IMR-90 (cell line): ENCODE results near the gene CARD16. TPM values are rescaled to one million over a fixed set of nuclear protein-coding genes. Genes with fewer than 3 reads are reported as not detected.

Source experiments
- ATAC-seq: fragments of 200-7000 bp; cut with Tn5 transposase; 2 replicates; pipeline ENCODE4 v1.9.1; 2020; ENCODE audit warnings: low read depth, mild to moderate bottlenecking, moderate library complexity
- BruUV-seq: library from RNA; stranded (reverse); fragments of 400-500 nt; replicated peaks from 2 replicates; lab custom pipeline; 2021; lab: Mats Ljungman, UMichigan
- CTCF ChIA-PET: fragments of 300-600 bp; formaldehyde crosslinking; extraction: SDS; loops from one replicate; lab custom pipeline; 2021; ENCODE audit warnings: antibody characterized with exemption; lab: Yijun Ruan, JAX
- POLR2A ChIA-PET: fragments of 300-600 bp; sonication (Branson Sonifier 250); formaldehyde crosslinking; loops from one replicate; lab custom pipeline; 2022; ENCODE audit warnings: antibody characterized with exemption; ENCODE audit not compliant: unreplicated experiment; lab: Charles Lee
- DNase-seq: peaks from one replicate; pipeline ENCODE4 v3.0.0; 2013
- H2AFZ ChIP-seq: replicated peaks from 2 replicates; pipeline ENCODE3; 2013; ENCODE audit warnings: low read length, mild to moderate bottlenecking; ENCODE audit not compliant: poor library complexity
- H2AK5ac ChIP-seq: 2 replicates; pipeline ENCODE4 v1.6.1; 2013; ENCODE audit warnings: low read depth, low read length, inconsistent platforms
- H2AK9ac ChIP-seq: replicated peaks from 2 replicates; pipeline ENCODE3; 2013; ENCODE audit warnings: mild to moderate bottlenecking, low read depth, low read length, moderate library complexity; ENCODE audit not compliant: poor library complexity
- H2BK120ac ChIP-seq: 2 replicates; pipeline ENCODE4 v1.6.1; 2013; ENCODE audit warnings: low read depth, low read length, inconsistent platforms
- H2BK15ac ChIP-seq: 3 replicates; pipeline ENCODE4 v1.6.1; 2013; ENCODE audit warnings: low read depth, low read length, inconsistent platforms
- H2BK20ac ChIP-seq: 2 replicates; pipeline ENCODE4 v1.6.1; 2013; ENCODE audit warnings: low read depth, mild to moderate bottlenecking, inconsistent platforms, low read length, moderate library complexity
- H2BK5ac ChIP-seq: 2 replicates; pipeline ENCODE4 v1.6.1; 2013; ENCODE audit warnings: mild to moderate bottlenecking, low read depth, low read length, inconsistent platforms; ENCODE audit not compliant: poor library complexity, severe bottlenecking
- H3K14ac ChIP-seq: replicated peaks from 2 replicates; pipeline ENCODE4 v1.6.1; 2013; ENCODE audit warnings: low read depth, low read length, inconsistent platforms
- H3K18ac ChIP-seq: 2 replicates; pipeline ENCODE4 v1.6.1; 2013; ENCODE audit warnings: low read depth, low read length, control low read depth
- H3K23ac ChIP-seq: 2 replicates; pipeline ENCODE4 v1.6.1; 2013; ENCODE audit warnings: low read depth, low read length, inconsistent platforms
- H3K27ac ChIP-seq: 2 replicates; pipeline ENCODE4 v1.5.1; 2013; ENCODE audit warnings: mild to moderate bottlenecking, control low read depth, low read length; ENCODE audit not compliant: insufficient read depth
- H3K27me3 ChIP-seq: 2 replicates; pipeline ENCODE4 v1.6.1; 2013; ENCODE audit warnings: low read length; ENCODE audit not compliant: control insufficient read depth, insufficient read depth
- H3K36me3 ChIP-seq: 2 replicates; pipeline ENCODE4 v1.6.1; 2013; ENCODE audit warnings: low read length, mixed read lengths; ENCODE audit not compliant: control insufficient read depth, insufficient read depth
- H3K4ac ChIP-seq: 2 replicates; pipeline ENCODE4 v1.6.1; 2013; ENCODE audit warnings: low read depth, low read length, inconsistent platforms
- H3K4me1 ChIP-seq: 2 replicates; pipeline ENCODE4 v1.6.1; 2013; ENCODE audit warnings: low read length, mixed read lengths; ENCODE audit not compliant: control insufficient read depth, insufficient read depth
- H3K4me2 ChIP-seq: 2 replicates; pipeline ENCODE4 v1.6.1; 2013; ENCODE audit warnings: low read depth, mild to moderate bottlenecking, control low read depth, low read length, moderate library complexity
- H3K4me3 ChIP-seq: 2 replicates; pipeline ENCODE4 v1.5.1; 2013; ENCODE audit warnings: low read depth, mild to moderate bottlenecking, control low read depth, low read length, moderate library complexity; ENCODE audit not compliant: insufficient read depth
- H3K56ac ChIP-seq: 2 replicates; pipeline ENCODE4 v1.6.1; 2013; ENCODE audit warnings: low read length, inconsistent platforms; ENCODE audit not compliant: insufficient read depth; ENCODE audit errors: extremely low read depth
- H3K79me1 ChIP-seq, 2 experiments: 2 replicates each; pipeline ENCODE4 v1.6.1; 2013; ENCODE audit warnings: low read length in 2 of 2, inconsistent platforms in 1 of 2, low read depth in 1 of 2
- H3K9ac ChIP-seq: 2 replicates; pipeline ENCODE4 v1.6.1; 2013; ENCODE audit warnings: low read depth, low read length, control low read depth
- H3K9me1 ChIP-seq: 2 replicates; pipeline ENCODE4 v1.6.1; 2013; ENCODE audit warnings: low read length, inconsistent platforms; ENCODE audit not compliant: insufficient read depth
- H3K9me3 ChIP-seq: 2 replicates; pipeline ENCODE4 v1.6.1; 2013; ENCODE audit warnings: low read length; ENCODE audit not compliant: control insufficient read depth, insufficient read depth
- H4K20me1 ChIP-seq: 2 replicates; pipeline ENCODE4 v1.6.1; 2013; ENCODE audit warnings: low read length, inconsistent platforms; ENCODE audit not compliant: insufficient read depth
- H4K5ac ChIP-seq: 2 replicates; pipeline ENCODE4 v1.6.1; 2013; ENCODE audit warnings: mild to moderate bottlenecking, low read depth, low read length, control low read depth
- H4K8ac ChIP-seq, 2 experiments: 2 replicates each; pipeline ENCODE4 v1.6.1; 2013; ENCODE audit warnings: low read depth in 2 of 2, low read length in 2 of 2, control low read depth in 1 of 2, inconsistent platforms in 1 of 2
- H4K91ac ChIP-seq: 2 replicates; pipeline ENCODE4 v1.6.1; 2013; ENCODE audit warnings: low read depth, low read length, inconsistent platforms; ENCODE audit not compliant: insufficient read depth
- BHLHE40 ChIP-seq: fragments of 150-350 bp; IDR thresholded peaks from 2 replicates; pipeline ENCODE4 v1.6.1; 2016; ENCODE audit warnings: mild to moderate bottlenecking, low read depth, low read length
- CEBPB ChIP-seq: IDR thresholded peaks from 2 replicates; pipeline ENCODE4 v1.6.1; 2012; ENCODE audit warnings: low read depth, low read length, improper control_type of control experiment
- CHD1 ChIP-seq: IDR thresholded peaks from 2 replicates; pipeline ENCODE4 v1.6.1; 2012; ENCODE audit warnings: low read depth, low read length, improper control_type of control experiment
- ELK1 ChIP-seq: fragments of 150-350 bp; IDR thresholded peaks from 2 replicates; pipeline ENCODE4 v1.6.1; 2016; ENCODE audit warnings: low read depth, mild to moderate bottlenecking, low read length, moderate library complexity, borderline replicate concordance
- FOS ChIP-seq: fragments of 150-350 bp; IDR thresholded peaks from 2 replicates; pipeline ENCODE4 v1.6.1; 2016; ENCODE audit warnings: low read depth, low read length
- MAZ ChIP-seq: IDR thresholded peaks from 2 replicates; pipeline ENCODE4 v1.6.1; 2012; ENCODE audit warnings: low read depth, mild to moderate bottlenecking, low read length, improper control_type of control experiment, moderate library complexity, borderline replicate concordance
- MXI1 ChIP-seq: IDR thresholded peaks from 2 replicates; pipeline ENCODE4 v1.6.1; 2012; ENCODE audit warnings: low read depth, mild to moderate bottlenecking, low read length, moderate library complexity, borderline replicate concordance
- NFE2L2 ChIP-seq: fragments of 150-350 bp; IDR thresholded peaks from 2 replicates; pipeline ENCODE4 v1.6.1; 2016; ENCODE audit warnings: low read depth, mild to moderate bottlenecking, low read length
- POLR2A ChIP-seq: IDR thresholded peaks from 2 replicates; pipeline ENCODE4 v1.6.1; 2012; ENCODE audit warnings: mild to moderate bottlenecking, low read depth, low read length
- RCOR1 ChIP-seq: IDR thresholded peaks from 2 replicates; pipeline ENCODE4 v1.6.1; 2012; ENCODE audit warnings: mild to moderate bottlenecking, low read length, improper control_type of control experiment; ENCODE audit not compliant: insufficient replicate concordance
- RFX5 ChIP-seq: IDR thresholded peaks from 2 replicates; pipeline ENCODE4 v1.8.0; 2012; ENCODE audit warnings: low read depth, mild to moderate bottlenecking, low read length, moderate library complexity
- SMC3 ChIP-seq: fragments of 150-350 bp; IDR thresholded peaks from 2 replicates; pipeline ENCODE4 v1.6.1; 2016; ENCODE audit warnings: low read depth, mild to moderate bottlenecking, antibody characterized with exemption, low read length, moderate library complexity
- USF2 ChIP-seq: fragments of 150-350 bp; IDR thresholded peaks from 2 replicates; pipeline ENCODE4 v1.6.1; 2017; ENCODE audit warnings: mild to moderate bottlenecking, antibody characterized with exemption, low read length, low read depth
- WGBS, 2 experiments: methylation state at CpG; one replicate each; pipeline versions ENCODE4 v1.1.5 to v1.1.7; 2013; ENCODE audit warnings: missing lambda C conversion rate in 2 of 2; ENCODE audit not compliant: insufficient read length in 1 of 2; ENCODE audit errors: extremely low coverage in 2 of 2; 5-methylcytosine and 5-hydroxymethylcytosine counted together
- dilution Hi-C: fragments of 300-500 bp; cut with HindIII; formaldehyde crosslinking; loops from one replicate; pipeline ENCODE4 v1.14.3; 2018; ENCODE audit warnings: low sequenced_read_pairs; ENCODE audit not compliant: unreplicated experiment
- in situ Hi-C: fragments of 300-500 bp; cut with MboI; formaldehyde crosslinking; loops from 3 replicates; pipeline ENCODE4 v1.14.3; 2019; ENCODE audit warnings: low sequenced_read_pairs, inconsistent platforms, mixed read lengths
- intact Hi-C: fragments of 100-400 bp; cut with micrococcal nuclease; formaldehyde crosslinking; loops from 2 replicates; pipeline ENCODE4 v1.10.0; 2022
- polyA plus RNA-seq, 3 experiments: library from polyadenylated mRNA; depleted of rRNA; stranded (reverse); fragments of >200 nt; gene quantifications; 2 replicates each; pipeline ENCODE4 v1.2.3, GENCODE V29; 2012; ENCODE audit warnings: low replicate concordance in 1 of 3
- total RNA-seq: library from RNA; depleted of rRNA; stranded (reverse); fragments of >200 nt; gene quantifications from 2 replicates; pipeline ENCODE4 v1.2.3, GENCODE V29; 2012
- TF ChIP-seq, protein P1 (sequence below): conservative IDR thresholded peaks from 2 replicates; pipeline ENCODE4 v1.5.1; 2012; ENCODE audit warnings: mild to moderate bottlenecking, low read depth, low read length, improper control_type of control experiment

CARD16 gene
- total and polyA plus RNA-seq, 2 of the 4 experiments (the other 2 are of a cell fraction) = 7.9 to 29.2 TPM

DNA sequence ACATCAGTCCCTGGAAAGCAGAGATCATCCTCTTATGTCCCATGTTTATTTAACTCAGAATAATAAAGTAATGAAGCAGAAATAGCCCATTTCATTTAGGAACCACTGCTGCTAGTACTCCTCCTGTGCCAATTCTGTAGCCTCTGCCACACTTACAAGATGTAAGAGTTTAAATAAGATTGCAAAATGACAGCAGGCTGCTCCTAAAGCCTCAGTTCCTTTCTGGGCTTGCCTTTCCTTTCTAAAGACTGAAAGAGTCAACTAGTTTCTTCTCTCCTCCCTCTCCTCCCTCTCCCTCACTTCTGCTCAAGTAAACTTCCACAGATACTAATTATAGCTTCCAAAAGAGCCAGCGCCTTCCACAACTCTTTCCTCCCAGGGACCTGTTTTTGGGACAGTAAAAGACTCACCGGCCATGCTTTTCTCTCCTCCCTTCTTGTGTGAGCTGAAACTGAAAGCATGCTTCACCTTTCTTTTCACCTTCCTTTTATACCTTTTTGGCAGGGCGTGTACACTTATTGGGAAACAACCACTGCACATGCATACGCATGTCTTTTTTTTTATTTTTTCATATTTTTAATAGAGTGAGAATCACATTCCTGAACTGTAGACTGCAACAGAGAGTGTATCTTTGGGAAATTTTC, 26.1 kb upstream of the CARD16 start:
- no peak overlapping the region for H2BK20ac ChIP-seq
- no peak for TF ChIP-seq CEBPB
- no peak for TF ChIP-seq RCOR1
- no peak for TF ChIP-seq USF2
- TF ChIP-seq NFE2L2 = no peak
- TF ChIP-seq, protein P1, sequence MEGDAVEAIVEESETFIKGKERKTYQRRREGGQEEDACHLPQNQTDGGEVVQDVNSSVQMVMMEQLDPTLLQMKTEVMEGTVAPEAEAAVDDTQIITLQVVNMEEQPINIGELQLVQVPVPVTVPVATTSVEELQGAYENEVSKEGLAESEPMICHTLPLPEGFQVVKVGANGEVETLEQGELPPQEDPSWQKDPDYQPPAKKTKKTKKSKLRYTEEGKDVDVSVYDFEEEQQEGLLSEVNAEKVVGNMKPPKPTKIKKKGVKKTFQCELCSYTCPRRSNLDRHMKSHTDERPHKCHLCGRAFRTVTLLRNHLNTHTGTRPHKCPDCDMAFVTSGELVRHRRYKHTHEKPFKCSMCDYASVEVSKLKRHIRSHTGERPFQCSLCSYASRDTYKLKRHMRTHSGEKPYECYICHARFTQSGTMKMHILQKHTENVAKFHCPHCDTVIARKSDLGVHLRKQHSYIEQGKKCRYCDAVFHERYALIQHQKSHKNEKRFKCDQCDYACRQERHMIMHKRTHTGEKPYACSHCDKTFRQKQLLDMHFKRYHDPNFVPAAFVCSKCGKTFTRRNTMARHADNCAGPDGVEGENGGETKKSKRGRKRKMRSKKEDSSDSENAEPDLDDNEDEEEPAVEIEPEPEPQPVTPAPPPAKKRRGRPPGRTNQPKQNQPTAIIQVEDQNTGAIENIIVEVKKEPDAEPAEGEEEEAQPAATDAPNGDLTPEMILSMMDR = no peak
- no peak for TF ChIP-seq BHLHE40
- no peak for TF ChIP-seq RFX5
- TF ChIP-seq POLR2A = no peak
- TF ChIP-seq FOS = no peak
- TF ChIP-seq SMC3 = no peak
- no peak for TF ChIP-seq MAZ
- TF ChIP-seq MXI1 = no peak
- TF ChIP-seq ELK1 = no peak
- TF ChIP-seq CHD1 = no peak
- no peak overlapping the region for H2AK5ac ChIP-seq
- ChIA-PET CTCF (no interaction called here), POLR2A (no interaction called here)
- no peak overlapping the region for H4K8ac ChIP-seq
- H2BK15ac ChIP-seq = no peak overlapping the region
- H3K27ac ChIP-seq = no peak overlapping the region
- H4K5ac ChIP-seq = no peak overlapping the region
- no peaks in the 10 kb centered on the region for H3K79me1 ChIP-seq
- no peaks in the 10 kb centered on the region for H3K27me3 ChIP-seq
- H4K20me1 ChIP-seq = no peaks in the 10 kb centered on the region
- H3K4ac ChIP-seq = no peak overlapping the region
- no peak overlapping the region for H3K4me3 ChIP-seq
- intact Hi-C loops = no loop called here
- DNase-seq = no peak
- no TSS peak for BruUV-seq
- H3K4me1 ChIP-seq = no peaks in the 10 kb centered on the region; the same call in 1 of the 2 replicates
- WGBS, 2 experiments = 83% methylated on average over 1 of the region's 4 CpGs; no CpG with 5 or more reads in 1 of the 2 experiments
- in situ Hi-C loops = no loop called here
- no peak overlapping the region for H3K4me2 ChIP-seq
- H3K9me1 ChIP-seq = 0 out of 2 replicates have a peak, but pooled peaks cover 2% of the 10 kb centered on the region
- H3K23ac ChIP-seq = no peak overlapping the region
- no peak for ATAC-seq
- H2BK120ac ChIP-seq = no peak overlapping the region
- H3K56ac ChIP-seq = no peak overlapping the region
- H3K18ac ChIP-seq = no peak overlapping the region
- dilution Hi-C loops = no loop called here
- H3K14ac ChIP-seq = no peak overlapping the region
- H2BK5ac ChIP-seq = no peak overlapping the region
- no peak overlapping the region for H4K91ac ChIP-seq
- no peak overlapping the region for H2AFZ ChIP-seq
- no peak overlapping the region for H2AK9ac ChIP-seq
- H3K9ac ChIP-seq = no peak overlapping the region
- no peaks in the 10 kb centered on the region for H3K36me3 ChIP-seq
- H3K9me3 ChIP-seq = no peaks in the 10 kb centered on the region
